Amygdala (tissue), 56 donors: ENCODE data around the gene PATJ.
"Not testable (repeated sequence)": the region's sequence is repeated elsewhere in the genome, so short reads cannot be mapped to it uniquely, and the experiment has no call there.

Experiments used
- DNase-seq, 56 donors: peaks; one replicate each; lab custom pipeline; 2025; lab: John Stamatoyannopoulos, UW

PATJ gene

GRCh38 chr1:61879887-61880474 lies 137.7 kb downstream of the PATJ start:
- not testable (repeated sequence) for DNase-seq

GRCh38 chr1:61887076-61887867 lies 145.0 kb downstream of the PATJ start:
- no peak for DNase-seq

- DNase-seq = no peak
These were observed 145.8 kb downstream of the PATJ start for GRCh38 chr1:61887931-61888564.

- no peak for DNase-seq
These were observed 146.5 kb downstream of the PATJ start for GRCh38 chr1:61888808-61889207.

- not testable (repeated sequence) for DNase-seq
These were observed 148.2 kb downstream of the PATJ start for GRCh38 chr1:61890435-61890834.

- DNase-seq = no peak
These were observed 150.7 kb downstream of the PATJ start for GRCh38 chr1:61892977-61893376.

- DNase-seq = not testable (repeated sequence)
These were observed 152.0 kb downstream of the PATJ start for GRCh38 chr1:61894296-61894695.

GRCh38 chr1:61895175-61895574 lies 152.9 kb downstream of the PATJ start:
- DNase-seq = no peak

GRCh38 chr1:61898658-61899057 lies 156.4 kb downstream of the PATJ start:
- DNase-seq = no peak

GRCh38 chr1:61904354-61904753 lies 162.1 kb downstream of the PATJ start:
- no peak for DNase-seq

GRCh38 chr1:61907102-61907501 lies 164.8 kb downstream of the PATJ start:
- DNase-seq = no peak

- no peak for DNase-seq
These were observed 167.8 kb downstream of the PATJ start for GRCh38 chr1:61910035-61910434.

GRCh38 chr1:61914823-61915482 lies 172.7 kb downstream of the PATJ start:
- no peak for DNase-seq

- no peak for DNase-seq
These were observed 179.2 kb downstream of the PATJ start for GRCh38 chr1:61921435-61921834.

GRCh38 chr1:61922950-61923480 lies 180.7 kb downstream of the PATJ start:
- DNase-seq = no peak

- DNase-seq = no peak
These were observed 183.5 kb downstream of the PATJ start for GRCh38 chr1:61925591-61926298.

GRCh38 chr1:61926597-61926996 lies 184.3 kb downstream of the PATJ start:
- DNase-seq = no peak

- DNase-seq = no peak
These were observed 187.9 kb downstream of the PATJ start for GRCh38 chr1:61930116-61930645.

- no peak for DNase-seq
These were observed 189.5 kb downstream of the PATJ start for GRCh38 chr1:61931587-61932279.
